Left lung (tissue), 10 donors: ENCODE results near the gene HSH2D. TPM values are rescaled to one million over a fixed set of nuclear protein-coding genes. Genes with fewer than 3 reads are reported as not detected.

Source experiments
- ATAC-seq: fragments of 200-7000 bp; cut with Tn5 transposase; one replicate; pipeline ENCODE4 v1.9.1; 2020; ENCODE audit warnings: moderate library complexity
- DNase-seq, 4 donors: peaks; one replicate each; pipeline ENCODE4 v3.0.0-alpha.2; 2013 to 2020
- H3K27ac ChIP-seq, 2 donors: fragments of 200-600 bp; sonication (generic) in 1 of 2; one replicate each; pipeline versions ENCODE4 v1.5.0 to v1.8.0; 2020 to 2021
- H3K27me3 ChIP-seq, 2 donors: fragments of 200-600 bp; sonication (generic) in 1 of 2; one replicate each; pipeline versions ENCODE4 v1.5.0 to v1.8.0; 2020 to 2021
- H3K36me3 ChIP-seq, 2 donors: fragments of 200-600 bp; sonication (generic) in 1 of 2; one replicate each; pipeline versions ENCODE4 v1.5.0 to v1.8.0; 2020 to 2021
- H3K4me1 ChIP-seq, 2 donors: fragments of 200-600 bp; one replicate each; pipeline ENCODE4 v1.8.0; 2021
- H3K4me3 ChIP-seq, 2 donors: fragments of 200-600 bp; sonication (generic) in 1 of 2; one replicate each; pipeline versions ENCODE4 v1.5.0 to v1.8.0; 2020 to 2021; ENCODE audit warnings: mild to moderate bottlenecking in 1 of 2
- H3K9me3 ChIP-seq, 2 donors: fragments of 200-600 bp; sonication (generic) in 1 of 2; one replicate each; pipeline versions ENCODE4 v1.5.0 to v1.8.0; 2020 to 2021
- intact Hi-C, 2 donors: fragments of 100-400 bp; cut with DNase I; formaldehyde crosslinking; loops; one replicate each; pipeline versions ENCODE4 v1.11.2 to v1.14.2; 2022
- polyA plus RNA-seq, 6 donors: library from polyadenylated mRNA; unstranded; fragments of 120-200 nt; gene quantifications; one replicate each; pipeline ENCODE4 v1.2.1, GENCODE V29; 2013; ENCODE audit not compliant: insufficient read length in 6 of 6
- total RNA-seq, 2 donors: library from RNA; stranded (reverse); fragmentation: NEBNext Ultra II Directional; extraction: Animal tissue kit (Norgen Biotek cat#: 25700); gene quantifications; one replicate each; pipeline ENCODE4 v1.2.1, GENCODE V29; 2021
- TF ChIP-seq, protein P1 (sequence below), 2 donors: fragments of 200-600 bp; sonication (generic) in 1 of 2; IDR thresholded peaks; one replicate each; pipeline versions ENCODE4 v1.5.0 to v1.8.0; 2021; ENCODE audit warnings: antibody characterized with exemption in 2 of 2
- donor health status: DM: no; HTN: yes; CAD: no.
- donor health status: DM: no; HTN: no; CAD: no.

The HSH2D gene
- total and polyA plus RNA-seq, 8 donors, result 1.8 to 8.5 (median 2.3) TPM

DNA sequence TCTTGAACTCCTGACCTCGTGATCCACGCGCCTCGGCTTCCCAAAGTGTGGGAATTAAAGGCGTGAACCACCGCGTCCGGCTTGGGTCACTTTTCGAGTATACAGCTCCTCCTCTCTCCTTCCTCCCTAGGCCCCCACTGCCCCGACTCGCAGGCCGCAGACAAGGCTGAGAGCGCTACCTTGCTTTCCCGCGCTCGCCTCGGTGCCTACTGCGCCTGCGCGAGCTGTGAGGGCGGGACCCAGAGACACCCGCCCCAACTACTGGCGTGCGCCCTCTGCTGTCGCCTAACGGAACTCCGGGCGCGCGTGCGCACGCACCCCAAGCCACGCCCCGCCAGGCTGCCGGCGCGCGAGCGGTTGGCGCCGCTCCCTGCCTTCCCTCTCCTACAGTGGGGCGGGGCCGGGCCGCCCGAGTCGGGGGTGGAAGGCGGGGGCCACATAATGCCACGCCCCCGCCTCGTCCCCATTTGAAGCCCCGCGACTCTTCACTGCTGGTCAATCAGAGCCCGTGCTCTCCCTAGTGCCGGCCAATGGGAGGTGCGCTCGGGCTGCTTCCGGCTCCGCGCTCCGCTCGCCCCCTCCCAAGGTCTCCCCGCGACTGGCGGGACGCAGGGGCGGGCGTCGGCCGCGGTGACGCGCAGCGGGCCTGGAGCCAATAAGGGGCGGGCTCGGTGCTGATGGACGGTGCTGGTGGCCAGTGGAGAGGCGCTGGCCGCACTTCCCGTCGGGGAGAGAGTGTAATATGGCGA, 32.2 kb upstream of the HSH2D start, which contains the start of gene RAB8A:
TSS of gene RAB8A (plus strand) at position 730 of the 749 bp plus-strand sequence. CDS start at position 743, 13 bp downstream.
- Histone ChIP-seq H3K27ac (peak within 1 kb of the TSS; percentile 81 to 92), H3K9me3 (no peaks in the 10 kb centered on the region), H3K4me3 (peak within 1 kb of the TSS; percentile 90 to 94), H3K4me1 (peaks cover 6 to 48% of the 10 kb centered on the region in 2 donors), H3K36me3 (peaks cover 0 to 24% of the 10 kb centered on the region in 2 donors), H3K27me3 (no peaks in the 10 kb centered on the region)
- peak; percentile 99 for DNase-seq
- intact Hi-C loops, result no loop called here
- peak; percentile 96 for ATAC-seq
- TF ChIP-seq, protein P1, sequence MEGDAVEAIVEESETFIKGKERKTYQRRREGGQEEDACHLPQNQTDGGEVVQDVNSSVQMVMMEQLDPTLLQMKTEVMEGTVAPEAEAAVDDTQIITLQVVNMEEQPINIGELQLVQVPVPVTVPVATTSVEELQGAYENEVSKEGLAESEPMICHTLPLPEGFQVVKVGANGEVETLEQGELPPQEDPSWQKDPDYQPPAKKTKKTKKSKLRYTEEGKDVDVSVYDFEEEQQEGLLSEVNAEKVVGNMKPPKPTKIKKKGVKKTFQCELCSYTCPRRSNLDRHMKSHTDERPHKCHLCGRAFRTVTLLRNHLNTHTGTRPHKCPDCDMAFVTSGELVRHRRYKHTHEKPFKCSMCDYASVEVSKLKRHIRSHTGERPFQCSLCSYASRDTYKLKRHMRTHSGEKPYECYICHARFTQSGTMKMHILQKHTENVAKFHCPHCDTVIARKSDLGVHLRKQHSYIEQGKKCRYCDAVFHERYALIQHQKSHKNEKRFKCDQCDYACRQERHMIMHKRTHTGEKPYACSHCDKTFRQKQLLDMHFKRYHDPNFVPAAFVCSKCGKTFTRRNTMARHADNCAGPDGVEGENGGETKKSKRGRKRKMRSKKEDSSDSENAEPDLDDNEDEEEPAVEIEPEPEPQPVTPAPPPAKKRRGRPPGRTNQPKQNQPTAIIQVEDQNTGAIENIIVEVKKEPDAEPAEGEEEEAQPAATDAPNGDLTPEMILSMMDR (IDR thresholded peaks at IDR 0.05), result peak; percentile 91 to 98

DNA sequence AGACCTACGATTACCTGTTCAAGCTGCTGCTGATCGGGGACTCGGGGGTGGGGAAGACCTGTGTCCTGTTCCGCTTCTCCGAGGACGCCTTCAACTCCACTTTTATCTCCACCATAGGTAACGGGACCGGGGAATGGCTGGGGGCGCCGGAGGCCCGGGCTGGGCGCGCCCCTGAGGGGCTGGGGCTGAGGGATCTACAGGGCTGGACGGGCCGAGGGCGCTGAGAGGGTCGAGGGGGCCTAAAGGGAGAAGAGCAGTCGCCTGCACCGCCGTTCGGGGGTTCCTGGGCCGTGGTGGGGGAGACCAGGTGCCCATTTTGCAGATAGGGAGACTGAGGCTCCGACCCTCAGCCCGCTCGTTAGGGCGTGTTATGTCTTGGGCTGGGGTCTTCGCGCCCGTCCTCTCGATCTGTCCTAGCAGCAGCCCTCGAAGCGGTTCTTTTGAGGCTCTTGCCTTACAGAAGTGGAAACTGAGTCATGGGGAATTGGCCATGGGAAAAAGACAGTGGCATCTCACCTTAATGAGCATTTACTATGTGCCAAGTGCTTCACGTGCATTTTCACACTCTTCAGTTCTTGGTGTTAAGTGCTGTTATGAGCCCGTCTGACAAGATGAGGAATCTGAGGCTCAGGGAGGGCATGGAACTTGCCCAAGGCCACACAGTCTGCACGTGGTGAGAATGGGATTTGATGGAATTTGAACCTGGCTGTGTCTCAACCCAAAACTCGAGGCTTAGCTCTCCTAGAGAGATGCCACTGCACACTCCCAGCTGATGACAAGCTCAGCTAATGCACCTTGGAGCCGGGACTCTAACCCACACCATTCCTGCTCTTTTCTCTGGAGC, 31.4 kb upstream of the HSH2D start:
- Histone ChIP-seq H3K4me1 (peaks cover 6 to 54% of the 10 kb centered on the region in 2 donors), H3K4me3 (peak overlapping the region; percentile 90 to 94), H3K27ac (peak overlapping the region; percentile 81 to 92), H3K9me3 (no peaks in the 10 kb centered on the region), H3K27me3 (no peaks in the 10 kb centered on the region), H3K36me3 (peaks cover 0 to 26% of the 10 kb centered on the region in 2 donors)
- DNase-seq (no peak), ATAC-seq (peak; percentile 1)
- TF ChIP-seq, protein P1 (IDR thresholded peaks at IDR 0.05), result no peak
- intact Hi-C loops, result no loop called here

DNA sequence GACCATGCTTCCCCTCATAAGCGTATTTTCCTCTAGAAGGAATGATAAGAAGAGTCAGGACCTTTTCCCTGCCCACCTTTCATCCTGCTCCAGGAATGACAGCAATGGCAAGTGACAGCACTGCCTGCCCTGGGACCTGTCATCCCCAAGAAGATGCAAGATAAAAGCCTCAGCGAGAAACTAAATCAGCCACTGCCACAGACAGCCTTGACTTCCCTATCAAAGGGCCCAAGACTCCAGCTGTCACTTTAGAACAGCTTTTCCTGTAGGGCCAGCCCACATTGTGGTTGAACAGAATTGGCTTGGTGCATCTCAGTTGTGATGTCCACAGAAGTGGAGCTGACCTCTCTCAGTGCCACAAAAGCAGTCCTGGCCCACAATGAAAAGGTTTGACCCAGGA, 30.7 kb upstream of the HSH2D start:
- Histone ChIP-seq H3K27ac (peak overlapping the region in 1 of 2 donors; percentile 92), H3K4me1 (peaks cover 8 to 61% of the 10 kb centered on the region in 2 donors), H3K36me3 (peaks cover 0 to 28% of the 10 kb centered on the region in 2 donors), H3K4me3 (peak overlapping the region in 1 of 2 donors; percentile 90), H3K9me3 (no peaks in the 10 kb centered on the region), H3K27me3 (no peaks in the 10 kb centered on the region)
- ATAC-seq (no peak), DNase-seq (no peak)
- TF ChIP-seq, protein P1 (IDR thresholded peaks at IDR 0.05), result no peak
- intact Hi-C loops, result no loop called here

DNA sequence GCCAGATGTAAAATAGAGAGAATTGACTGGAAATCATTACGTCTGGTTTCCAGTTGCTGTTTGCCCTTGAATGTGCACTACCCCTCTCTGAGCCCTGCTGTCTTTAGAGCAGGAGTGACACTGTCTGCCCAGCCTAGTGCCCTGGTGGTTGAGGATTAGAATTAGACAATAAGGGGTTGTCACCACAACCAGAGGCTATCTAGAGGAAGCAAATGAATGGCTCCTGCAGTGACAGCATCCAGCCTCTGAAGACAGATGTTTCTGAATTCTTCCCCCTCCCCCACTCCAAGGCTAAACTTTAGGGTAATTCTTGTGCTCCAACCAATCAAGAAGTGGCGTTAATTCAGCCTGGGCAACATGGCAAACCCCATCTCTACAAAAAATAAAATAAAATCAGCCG, 29.8 kb upstream of the HSH2D start:
- H3K27me3 ChIP-seq, result no peaks in the 10 kb centered on the region
- DNase-seq (no peak), ATAC-seq (no peak)
- intact Hi-C loops, result no loop called here
- TF ChIP-seq, protein P1 (IDR thresholded peaks at IDR 0.05), result no peak
- peaks cover 10 to 70% of the 10 kb centered on the region in 2 donors for H3K4me1 ChIP-seq
- H3K27ac ChIP-seq, result no peak overlapping the region
- H3K36me3 ChIP-seq, result peaks cover 0 to 38% of the 10 kb centered on the region in 2 donors
- H3K9me3 ChIP-seq, result no peaks in the 10 kb centered on the region
- no peak overlapping the region for H3K4me3 ChIP-seq
